Prostate gland (tissue), 2 donors: Measurements from ENCODE around the gene GLUD2. TPM values are rescaled to one million over a fixed set of nuclear protein-coding genes. Genes with fewer than 3 reads are reported as not detected.

Source experiments
- DNase-seq: peaks from one replicate; pipeline ENCODE4 v3.0.0-alpha.2; 2019; ENCODE audit warnings: low spot score
- H3K27ac ChIP-seq, 2 donors: fragments of 200-600 bp; sonication (generic); 2 replicates each; pipeline ENCODE4 v1.5.1; 2017 to 2019
- H3K27me3 ChIP-seq: fragments of 200-600 bp; sonication (generic); replicated peaks from 2 replicates; pipeline ENCODE4 v1.5.1; 2019; ENCODE audit not compliant: insufficient read depth
- H3K36me3 ChIP-seq, 2 donors: fragments of 200-600 bp; sonication (generic); 1 replicate in 1 of 2; 2 replicates in 1 of 2; pipeline versions ENCODE4 v1.5.1 to v1.8.1; 2017 to 2019
- H3K4me1 ChIP-seq: fragments of 200-600 bp; sonication (generic); replicated peaks from 2 replicates; pipeline ENCODE4 v1.5.1; 2019
- H3K4me3 ChIP-seq, 2 donors: fragments of 200-600 bp; sonication (generic); 2 replicates each; pipeline ENCODE4 v1.5.1; 2017 to 2019
- H3K9me3 ChIP-seq: fragments of 200-600 bp; sonication (generic); 2 replicates; pipeline ENCODE4 v1.5.1; 2017
- POLR2A ChIP-seq: fragments of 450-650 bp; IDR thresholded peaks from one replicate; pipeline ENCODE4 v1.6.1; 2016; ENCODE audit warnings: antibody characterized with exemption, mild to moderate bottlenecking
- POLR2AphosphoS5 ChIP-seq: sonication (generic); formaldehyde crosslinking; IDR thresholded peaks from one replicate; pipeline ENCODE4 v1.6.1; 2017; ENCODE audit warnings: antibody characterized with exemption
- WGBS: methylation state at CpG from one replicate; pipeline ENCODE4 v1.1.5; 2018; 5-methylcytosine and 5-hydroxymethylcytosine counted together
- intact Hi-C: fragments of 100-400 bp; cut with DNase I; formaldehyde crosslinking; loops from one replicate; pipeline ENCODE4 v1.14.2; 2022
- total RNA-seq, 2 donors: library from RNA; depleted of rRNA; stranded (reverse); fragments of >200 nt; gene quantifications; one replicate each; pipeline ENCODE4 v1.1.0, GENCODE V29; 2016
- TF ChIP-seq, protein P1 (sequence below), 4 experiments: fragments of 200-600 bp in 2 of 4; fragments of 450-650 bp in 2 of 4; sonication (generic) in 2 of 4; IDR thresholded peaks; 1 replicate in 3 of 4; 2 replicates in 1 of 4; pipeline ENCODE4 v1.5.1; 2016 to 2019; ENCODE audit warnings: antibody characterized with exemption in 4 of 4, mild to moderate bottlenecking in 2 of 4, moderate library complexity in 2 of 4

The GLUD2 gene
- total RNA-seq, 2 donors from 2014 or later: 0.64 to 111 TPM

GRCh38 chrX:121085612-121086010 is 38.2 kb downstream of the GLUD2 start:
- Histone ChIP-seq H3K4me1 (no peaks in the 10 kb centered on the region), H3K4me3 (no peak overlapping the region), H3K27me3 (no peaks in the 10 kb centered on the region), H3K36me3 (no peaks in the 10 kb centered on the region), H3K9me3 (no peaks in the 10 kb centered on the region), H3K27ac (no peak overlapping the region)
- intact Hi-C loops: no loop called here
- TF ChIP-seq POLR2AphosphoS5 (no peak), POLR2A (no peak)
- TF ChIP-seq, protein P1, sequence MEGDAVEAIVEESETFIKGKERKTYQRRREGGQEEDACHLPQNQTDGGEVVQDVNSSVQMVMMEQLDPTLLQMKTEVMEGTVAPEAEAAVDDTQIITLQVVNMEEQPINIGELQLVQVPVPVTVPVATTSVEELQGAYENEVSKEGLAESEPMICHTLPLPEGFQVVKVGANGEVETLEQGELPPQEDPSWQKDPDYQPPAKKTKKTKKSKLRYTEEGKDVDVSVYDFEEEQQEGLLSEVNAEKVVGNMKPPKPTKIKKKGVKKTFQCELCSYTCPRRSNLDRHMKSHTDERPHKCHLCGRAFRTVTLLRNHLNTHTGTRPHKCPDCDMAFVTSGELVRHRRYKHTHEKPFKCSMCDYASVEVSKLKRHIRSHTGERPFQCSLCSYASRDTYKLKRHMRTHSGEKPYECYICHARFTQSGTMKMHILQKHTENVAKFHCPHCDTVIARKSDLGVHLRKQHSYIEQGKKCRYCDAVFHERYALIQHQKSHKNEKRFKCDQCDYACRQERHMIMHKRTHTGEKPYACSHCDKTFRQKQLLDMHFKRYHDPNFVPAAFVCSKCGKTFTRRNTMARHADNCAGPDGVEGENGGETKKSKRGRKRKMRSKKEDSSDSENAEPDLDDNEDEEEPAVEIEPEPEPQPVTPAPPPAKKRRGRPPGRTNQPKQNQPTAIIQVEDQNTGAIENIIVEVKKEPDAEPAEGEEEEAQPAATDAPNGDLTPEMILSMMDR (IDR thresholded peaks at IDR 0.05): no peak
- 31% methylated on average over 2 of the region's 2 CpGs for WGBS
- DNase-seq: no peak

- H3K36me3 ChIP-seq: no peaks in the 10 kb centered on the region
- no peak overlapping the region for H3K4me3 ChIP-seq
- no peaks in the 10 kb centered on the region for H3K27me3 ChIP-seq
- H3K4me1 ChIP-seq: no peaks in the 10 kb centered on the region
- TF ChIP-seq, protein P1 (IDR thresholded peaks at IDR 0.05): no peak
- TF ChIP-seq POLR2A: no peak
- no peak for TF ChIP-seq POLR2AphosphoS5
- intact Hi-C loops: no loop called here
- WGBS: 66% methylated on average over 2 of the region's 2 CpGs
- no peak for DNase-seq
- no peak overlapping the region for H3K27ac ChIP-seq
- H3K9me3 ChIP-seq: no peaks in the 10 kb centered on the region
Observed at GRCh38 chrX:121093011-121093410, 45.6 kb downstream of the GLUD2 start.

Other genes with a start within 250 kb of the GLUD2 start
- gene CT47B1, start 171.7 kb upstream of the GLUD2 start, total RNA-seq: 1 to 10 TPM in 1 of 2 donors, not detected in 1; 2.7 TPM
- gene CT47A11, start 110.5 kb upstream of the GLUD2 start, total RNA-seq: not detected
- gene CT47A10, start 105.6 kb upstream of the GLUD2 start, total RNA-seq: not detected
- gene CT47A9, start 100.7 kb upstream of the GLUD2 start, total RNA-seq: not detected
- gene CT47A8, start 95.9 kb upstream of the GLUD2 start, total RNA-seq: not detected
- gene CT47A7, start 91.0 kb upstream of the GLUD2 start, total RNA-seq: not detected
- 1 to 10 TPM in 1 of 2 donors, not detected in 1; 1.5 TPM for gene CT47A6, start 86.1 kb upstream of the GLUD2 start, total RNA-seq
- gene CT47A5, start 81.3 kb upstream of the GLUD2 start, total RNA-seq: not detected
- gene CT47A4, start 76.4 kb upstream of the GLUD2 start, total RNA-seq: not detected
- not detected for gene CT47A3, start 71.5 kb upstream of the GLUD2 start, total RNA-seq
- not detected for gene CT47A2, start 66.7 kb upstream of the GLUD2 start, total RNA-seq
- gene CT47A1, start 61.9 kb upstream of the GLUD2 start, total RNA-seq: 1 to 10 TPM in 1 of 2 donors, not detected in 1; 2.1 TPM